GM21619 (cell line): ENCODE data around the gene DPM2.

Experiments
- ATAC-seq: cut with Tn5 transposase; IDR thresholded peaks from one replicate; pipeline ENCODE4 v1.9.1; 2021; ENCODE audit not compliant: unreplicated experiment

The DPM2 gene

DNA sequence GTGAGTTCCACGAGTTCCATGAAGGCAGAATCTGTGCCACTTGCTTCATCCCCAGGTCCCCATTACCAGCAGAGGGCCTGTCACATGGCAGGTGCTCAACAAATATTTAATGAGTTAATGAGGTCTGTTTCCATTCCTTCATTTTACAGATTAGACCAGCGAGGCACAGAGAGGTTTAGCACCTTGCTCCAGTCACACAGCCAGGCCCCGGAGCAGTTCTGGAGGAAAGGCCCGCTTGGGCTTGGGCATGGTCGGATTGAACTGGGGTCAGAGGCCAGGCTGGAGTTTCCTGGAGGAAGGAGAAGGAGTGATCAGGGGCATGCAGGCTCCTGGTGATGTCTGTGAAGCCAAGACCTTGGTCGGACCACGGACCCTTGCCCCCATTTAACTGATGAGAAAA lies 16.9 kb downstream of the DPM2 start:
- no peak for ATAC-seq

- no peak for ATAC-seq
Observed at GRCh38 chr9:127919253-127919815, 18.3 kb downstream of the DPM2 start.

- ATAC-seq, result no peak
Observed at GRCh38 chr9:127918183-127919107, 19.2 kb downstream of the DPM2 start.

DNA sequence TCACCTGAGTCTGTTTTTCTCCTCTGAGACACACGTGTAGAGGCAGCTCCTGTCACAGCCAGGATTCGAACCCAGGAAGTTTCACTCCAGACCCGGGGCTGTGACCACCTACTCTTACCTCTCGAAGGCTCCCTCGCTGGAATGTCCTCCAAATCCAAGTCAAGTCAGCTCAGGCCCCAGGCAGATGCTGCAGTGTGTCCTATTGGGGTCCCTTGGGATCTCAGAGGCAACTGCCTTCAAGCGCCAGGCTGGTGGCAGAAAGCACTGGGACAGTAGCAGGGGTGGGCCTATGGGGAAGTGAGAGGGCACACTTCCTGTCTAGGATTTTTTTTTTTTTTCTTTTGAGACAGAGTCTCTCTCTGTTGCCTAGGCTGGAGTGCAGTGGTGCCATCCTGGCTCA lies 20.1 kb downstream of the DPM2 start:
- ATAC-seq, result no peak

GRCh38 chr9:127916720-127917581 lies 20.7 kb downstream of the DPM2 start, which contains the start of gene ST6GALNAC4:
TSS of gene ST6GALNAC4 (minus strand) at chr9:127917041. CDS start at chr9:127916419, 622 bp downstream.
- peak; percentile 72 for ATAC-seq

- no peak for ATAC-seq
Observed at GRCh38 chr9:127915801-127916719, 21.6 kb downstream of the DPM2 start.

DNA sequence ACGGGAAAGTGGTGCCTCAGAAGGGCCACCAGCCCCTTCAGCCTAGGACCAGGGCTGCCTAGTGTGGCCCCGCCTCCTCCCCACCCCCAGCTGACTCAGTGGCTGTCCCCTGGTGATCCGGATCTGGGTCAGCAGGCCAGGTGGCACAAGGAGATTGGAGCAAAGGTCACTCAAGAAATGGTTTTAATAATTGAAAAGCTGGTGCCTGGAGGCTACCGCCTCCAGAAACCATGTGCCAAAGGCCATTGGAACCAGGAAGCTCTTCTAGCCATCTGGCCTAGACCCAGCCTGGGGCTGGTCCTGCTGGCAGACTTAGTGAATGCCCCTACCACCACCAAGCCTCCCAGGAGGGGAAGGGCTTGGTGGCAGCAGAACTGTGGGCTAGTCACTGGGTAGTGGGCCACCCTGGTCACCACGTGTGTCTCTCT lies 22.3 kb downstream of the DPM2 start:
- ATAC-seq, result no peak

GRCh38 chr9:127913682-127914081 lies 24.0 kb downstream of the DPM2 start:
- ATAC-seq, result no peak

GRCh38 chr9:127912882-127913281 lies 24.8 kb downstream of the DPM2 start:
- no peak for ATAC-seq

GRCh38 chr9:127912296-127912695 lies 25.4 kb downstream of the DPM2 start:
- ATAC-seq, result no peak

- no peak for ATAC-seq
Observed at GRCh38 chr9:127910613-127911205, 26.9 kb downstream of the DPM2 start.

DNA sequence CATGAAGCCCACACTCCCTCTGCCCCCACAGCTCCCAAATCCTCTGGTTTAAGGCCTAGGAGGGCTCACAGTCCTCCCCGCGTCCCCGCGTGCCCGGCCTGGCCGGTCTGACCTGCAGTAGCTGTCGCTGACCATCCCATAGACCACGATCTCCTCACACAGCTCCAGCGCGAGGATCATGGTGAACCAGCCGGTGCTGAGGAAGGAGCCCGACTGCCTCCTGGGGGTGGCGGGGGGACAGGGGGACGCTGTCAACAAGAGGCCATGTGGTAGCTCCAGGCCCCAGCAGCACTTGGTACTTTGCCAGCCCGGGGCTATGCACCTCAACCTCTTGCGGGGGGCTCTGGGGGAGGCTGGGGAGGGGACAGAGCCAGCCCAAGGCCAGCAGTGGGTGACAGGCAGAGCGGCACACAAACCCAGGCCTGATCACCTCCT lies 27.8 kb downstream of the DPM2 start:
- no peak for ATAC-seq

- ATAC-seq, result no peak
Observed at GRCh38 chr9:127908660-127908926, 29.1 kb downstream of the DPM2 start.

GRCh38 chr9:127907867-127908659 lies 29.6 kb downstream of the DPM2 start:
- no peak for ATAC-seq

GRCh38 chr9:127905788-127906191 lies 31.9 kb downstream of the DPM2 start:
- no peak for ATAC-seq

DNA sequence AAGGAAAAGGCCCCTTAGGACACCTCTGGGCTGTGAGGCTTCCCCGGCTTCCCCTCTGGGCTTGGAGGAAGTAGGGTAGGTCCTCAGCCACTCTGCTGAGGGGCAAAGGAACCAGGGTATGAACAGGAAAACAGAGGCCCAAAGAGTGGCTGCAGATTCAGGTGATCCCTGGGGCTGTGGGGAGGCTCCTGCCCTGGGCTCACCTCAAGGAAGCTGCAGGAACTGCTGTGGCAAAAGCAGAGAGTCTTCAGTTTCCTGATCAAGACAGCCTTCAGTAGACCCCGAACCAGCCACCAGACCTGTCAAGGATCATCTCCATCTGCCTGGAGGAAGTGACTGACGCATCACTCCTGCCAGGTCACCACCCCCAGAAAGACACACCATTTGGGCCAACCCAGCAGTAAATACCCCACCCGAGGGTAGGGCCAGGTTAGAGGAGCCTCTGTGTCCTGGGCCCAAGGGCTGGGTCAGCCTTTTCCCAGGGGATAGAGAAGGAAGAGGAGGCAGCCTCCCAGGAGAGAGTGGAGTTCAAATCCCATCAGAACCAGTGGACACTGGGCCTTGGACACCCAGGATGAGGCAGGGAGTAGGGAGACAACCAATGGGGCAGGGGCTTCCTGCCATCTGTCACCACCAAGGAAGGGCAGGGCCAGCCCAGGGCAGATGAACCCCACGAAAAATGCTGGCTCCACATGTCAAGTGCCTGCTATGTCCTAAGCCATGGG lies 32.5 kb downstream of the DPM2 start:
- ATAC-seq, result no peak

- no peak for ATAC-seq
Observed at GRCh38 chr9:127904561-127905003, 33.1 kb downstream of the DPM2 start.
